Measurements from ENCODE around the gene CPS1. TPM values are rescaled to one million over a fixed set of nuclear protein-coding genes. Genes with fewer than 3 reads are reported as not detected.

Gene CPS1
- total RNA-seq, 1 experiment from 2014 or later, result 0.62 TPM

DNA sequence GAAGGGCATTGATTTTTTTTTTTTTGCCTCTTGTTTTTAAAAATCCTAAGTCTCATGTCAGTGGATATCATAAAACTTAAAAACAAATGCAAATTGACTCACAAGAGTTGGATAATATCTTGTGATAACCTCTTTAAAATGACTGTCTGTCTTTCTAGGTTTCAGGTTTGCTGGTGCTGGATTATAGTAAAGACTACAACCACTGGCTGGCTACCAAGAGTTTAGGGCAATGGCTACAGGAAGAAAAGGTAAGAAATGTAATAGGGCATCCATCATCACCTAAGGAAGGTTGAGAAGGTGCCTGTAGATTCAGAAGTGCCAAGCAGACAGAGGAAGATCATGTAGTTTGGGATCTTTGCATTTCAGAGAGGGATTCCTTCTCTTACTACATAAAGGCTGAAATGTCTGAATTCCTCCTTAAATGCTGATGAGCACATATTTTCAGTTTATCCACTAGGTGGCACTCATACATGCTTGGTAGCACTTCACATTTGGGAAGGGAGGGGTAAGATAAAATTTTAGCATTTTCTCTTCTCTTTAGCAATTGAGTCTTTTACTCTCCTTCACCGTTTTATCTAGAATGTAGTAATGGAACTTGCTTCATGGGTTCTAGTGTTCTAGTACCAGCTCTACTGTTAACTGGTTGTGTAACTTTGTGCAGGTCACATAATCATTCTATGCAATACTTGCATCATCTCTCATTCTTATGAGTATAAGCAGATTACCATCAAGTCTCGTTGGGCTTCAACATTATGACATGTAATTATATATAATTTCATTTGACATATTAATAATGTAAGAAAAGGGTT, 21.1 kb downstream of the CPS1 start:
- Histone ChIP-seq H3K9me3 (ENCODE audit: low read depth, low read length, poor library complexity, severe bottlenecking) (no peaks in the 10 kb centered on the region), H3K4me1 (ENCODE audit: insufficient read depth, low read length, poor library complexity, severe bottlenecking) (no peaks in the 10 kb centered on the region), H3K4me3 (ENCODE audit: low read depth, low read length, poor library complexity, severe bottlenecking) (no peak overlapping the region), H3K27me3 (replicated peaks; ENCODE audit: insufficient read depth, low read depth, low read length, poor library complexity) (no peaks in the 10 kb centered on the region), H3K36me3 (ENCODE audit: insufficient read depth, low read length, poor library complexity, severe bottlenecking) (no peaks in the 10 kb centered on the region), H3K27ac (ENCODE audit: low read depth, low read length, poor library complexity, severe bottlenecking) (no peak overlapping the region)
- ChIA-PET POLR2A (ENCODE audit: low non-redundant PET) (no interaction called here), CTCF (no interaction called here)
- peak; percentile 70 for DNase-seq (ENCODE audit: low spot score)
- TF ChIP-seq EZH2 (IDR thresholded peaks at IDR 0.05; ENCODE audit: borderline replicate concordance, low read depth, low read length, poor library complexity, severe bottlenecking), result no peak
- TF ChIP-seq, protein P1, sequence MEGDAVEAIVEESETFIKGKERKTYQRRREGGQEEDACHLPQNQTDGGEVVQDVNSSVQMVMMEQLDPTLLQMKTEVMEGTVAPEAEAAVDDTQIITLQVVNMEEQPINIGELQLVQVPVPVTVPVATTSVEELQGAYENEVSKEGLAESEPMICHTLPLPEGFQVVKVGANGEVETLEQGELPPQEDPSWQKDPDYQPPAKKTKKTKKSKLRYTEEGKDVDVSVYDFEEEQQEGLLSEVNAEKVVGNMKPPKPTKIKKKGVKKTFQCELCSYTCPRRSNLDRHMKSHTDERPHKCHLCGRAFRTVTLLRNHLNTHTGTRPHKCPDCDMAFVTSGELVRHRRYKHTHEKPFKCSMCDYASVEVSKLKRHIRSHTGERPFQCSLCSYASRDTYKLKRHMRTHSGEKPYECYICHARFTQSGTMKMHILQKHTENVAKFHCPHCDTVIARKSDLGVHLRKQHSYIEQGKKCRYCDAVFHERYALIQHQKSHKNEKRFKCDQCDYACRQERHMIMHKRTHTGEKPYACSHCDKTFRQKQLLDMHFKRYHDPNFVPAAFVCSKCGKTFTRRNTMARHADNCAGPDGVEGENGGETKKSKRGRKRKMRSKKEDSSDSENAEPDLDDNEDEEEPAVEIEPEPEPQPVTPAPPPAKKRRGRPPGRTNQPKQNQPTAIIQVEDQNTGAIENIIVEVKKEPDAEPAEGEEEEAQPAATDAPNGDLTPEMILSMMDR (conservative IDR thresholded peaks at IDR 0.05; ENCODE audit: low read depth, low read length), result peak; percentile 88
- intact Hi-C loops (cut with micrococcal nuclease; ENCODE audit: unreplicated experiment), result no loop called here
- no TSS peak for BruUV-seq (replicated peaks)

DNA sequence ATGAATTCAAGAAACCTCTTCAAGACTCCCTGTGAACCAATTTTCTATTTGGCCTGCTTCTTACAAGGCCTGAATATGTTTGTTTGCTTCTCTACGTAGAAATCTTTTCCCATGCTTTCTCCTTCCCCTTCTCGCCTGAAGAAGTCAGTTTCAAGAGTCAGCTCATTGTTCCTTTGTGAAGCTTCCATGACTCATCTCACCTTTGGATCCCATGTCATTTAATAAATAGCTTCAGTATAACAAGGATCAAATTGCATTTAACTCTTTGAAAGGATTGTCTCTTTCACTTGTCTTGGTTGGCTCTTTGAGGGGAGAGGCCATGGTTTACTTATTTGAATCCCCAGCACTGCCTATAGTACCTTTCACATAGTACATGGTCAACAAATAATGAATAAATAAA, 28.4 kb downstream of the CPS1 start:
- Histone ChIP-seq H3K9me3 (ENCODE audit: low read depth, low read length, poor library complexity, severe bottlenecking) (no peaks in the 10 kb centered on the region), H3K27me3 (replicated peaks; ENCODE audit: insufficient read depth, low read depth, low read length, poor library complexity) (no peaks in the 10 kb centered on the region), H3K4me1 (ENCODE audit: insufficient read depth, low read length, poor library complexity, severe bottlenecking) (no peaks in the 10 kb centered on the region), H3K4me3 (ENCODE audit: low read depth, low read length, poor library complexity, severe bottlenecking) (no peak overlapping the region), H3K27ac (ENCODE audit: low read depth, low read length, poor library complexity, severe bottlenecking) (no peak overlapping the region), H3K36me3 (ENCODE audit: insufficient read depth, low read length, poor library complexity, severe bottlenecking) (no peaks in the 10 kb centered on the region)
- peak; percentile 2 for DNase-seq (ENCODE audit: low spot score)
- intact Hi-C loops (cut with micrococcal nuclease; ENCODE audit: unreplicated experiment), result no loop called here
- ChIA-PET CTCF (no interaction called here), POLR2A (ENCODE audit: low non-redundant PET) (no interaction called here)
- TF ChIP-seq, protein P1 (conservative IDR thresholded peaks at IDR 0.05; ENCODE audit: low read depth, low read length), result no peak
- no peak for TF ChIP-seq EZH2 (IDR thresholded peaks at IDR 0.05; ENCODE audit: borderline replicate concordance, low read depth, low read length, poor library complexity, severe bottlenecking)
- no TSS peak for BruUV-seq (replicated peaks)

DNA sequence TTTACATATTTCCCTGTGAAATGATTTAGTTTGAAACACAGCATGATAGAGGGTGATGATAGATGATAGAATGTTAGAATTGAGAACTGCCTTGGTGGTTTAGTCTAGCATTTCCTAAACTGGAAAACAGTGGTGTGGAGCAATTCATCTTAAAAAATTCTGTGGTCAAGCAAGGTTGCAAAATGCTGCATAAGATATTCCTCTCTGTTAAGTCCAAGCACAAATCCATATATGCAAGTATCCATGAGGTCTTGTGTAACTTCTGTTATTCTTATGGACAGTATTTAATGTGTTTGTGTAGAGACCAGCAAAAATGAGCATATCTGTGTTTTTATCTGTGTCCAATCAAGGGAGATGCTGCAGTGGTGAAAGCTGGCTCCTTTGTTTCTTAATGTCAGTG, 30.0 kb downstream of the CPS1 start:
- no TSS peak for BruUV-seq (replicated peaks)
- intact Hi-C loops (cut with micrococcal nuclease; ENCODE audit: unreplicated experiment), result no loop called here
- TF ChIP-seq EZH2 (IDR thresholded peaks at IDR 0.05; ENCODE audit: borderline replicate concordance, low read depth, low read length, poor library complexity, severe bottlenecking), result no peak
- TF ChIP-seq, protein P1 (conservative IDR thresholded peaks at IDR 0.05; ENCODE audit: low read depth, low read length), result no peak
- ChIA-PET POLR2A (ENCODE audit: low non-redundant PET) (no interaction called here), CTCF (no interaction called here)
- Histone ChIP-seq H3K9me3 (ENCODE audit: low read depth, low read length, poor library complexity, severe bottlenecking) (no peaks in the 10 kb centered on the region), H3K27me3 (replicated peaks; ENCODE audit: insufficient read depth, low read depth, low read length, poor library complexity) (no peaks in the 10 kb centered on the region), H3K4me1 (ENCODE audit: insufficient read depth, low read length, poor library complexity, severe bottlenecking) (no peaks in the 10 kb centered on the region), H3K36me3 (ENCODE audit: insufficient read depth, low read length, poor library complexity, severe bottlenecking) (no peaks in the 10 kb centered on the region), H3K27ac (ENCODE audit: low read depth, low read length, poor library complexity, severe bottlenecking) (no peak overlapping the region), H3K4me3 (ENCODE audit: low read depth, low read length, poor library complexity, severe bottlenecking) (no peak overlapping the region)
- DNase-seq (ENCODE audit: low spot score), result no peak

Data from A673 (cell line).